Keratinocyte (primary cell): Measurements from ENCODE around the gene COL9A3. TPM values are rescaled to one million over a fixed set of nuclear protein-coding genes. Genes with fewer than 3 reads are reported as not detected.

Experiments used
- DNase-seq: peaks from one replicate; pipeline ENCODE4 v3.0.0-alpha.2; 2011; ENCODE audit warnings: low read depth, missing footprints, low spot score
- FAIRE-seq: peaks from 2 replicates; lab custom pipeline; 2011; peaks lifted over from hg19 to GRCh38; lab: Jason Lieb, UNC
- H2AFZ ChIP-seq: 2 replicates; pipeline ENCODE4 v1.6.0; 2012; ENCODE audit warnings: low read length, control low read depth, inconsistent platforms; ENCODE audit not compliant: control insufficient read depth
- H3K27ac ChIP-seq: 2 replicates; pipeline ENCODE4 v1.5.1; 2011; ENCODE audit warnings: low read length; ENCODE audit not compliant: control insufficient read depth, insufficient read depth
- H3K27me3 ChIP-seq: 3 replicates; pipeline ENCODE4 v1.6.0; 2011; ENCODE audit warnings: low read length; ENCODE audit not compliant: control insufficient read depth, insufficient read depth; ENCODE audit errors: extremely low read depth
- H3K36me3 ChIP-seq, 2 experiments: 2 replicates in 1 of 2; 3 replicates in 1 of 2; pipeline ENCODE4 v1.5.1; 2011; ENCODE audit warnings: low read length in 2 of 2, mild to moderate bottlenecking in 1 of 2; ENCODE audit not compliant: control insufficient read depth in 2 of 2, insufficient read depth in 2 of 2; ENCODE audit errors: extremely low read depth in 1 of 2
- H3K4me1 ChIP-seq: 3 replicates; pipeline ENCODE4 v1.5.1; 2011; ENCODE audit warnings: low read length; ENCODE audit not compliant: control insufficient read depth, insufficient read depth; ENCODE audit errors: extremely low read depth
- H3K4me2 ChIP-seq: 3 replicates; pipeline ENCODE4 v1.6.0; 2011; ENCODE audit warnings: low read depth, low read length; ENCODE audit not compliant: control insufficient read depth, insufficient read depth; ENCODE audit errors: extremely low read depth
- H3K4me3 ChIP-seq, 3 experiments: fragments of 200-600 bp in 1 of 3; sonication (generic) in 1 of 3; 2 replicates in 2 of 3; 3 replicates in 1 of 3; pipeline ENCODE4 v1.5.1; 2011 to 2016; ENCODE audit warnings: low read length in 3 of 3, mild to moderate bottlenecking in 3 of 3, control low read depth in 2 of 3, inconsistent platforms in 1 of 3, low read depth in 1 of 3, mixed read lengths in 1 of 3, mixed run types in 1 of 3, moderate library complexity in 1 of 3; ENCODE audit not compliant: control insufficient read depth in 2 of 3, insufficient read depth in 2 of 3; ENCODE audit errors: extremely low read depth in 1 of 3
- H3K79me2 ChIP-seq: 2 replicates; pipeline ENCODE4 v1.6.0; 2012; ENCODE audit warnings: low read length; ENCODE audit not compliant: control insufficient read depth, insufficient read depth
- H3K9ac ChIP-seq: 3 replicates; pipeline ENCODE4 v1.6.0; 2011; ENCODE audit warnings: low read length; ENCODE audit not compliant: control insufficient read depth, insufficient read depth; ENCODE audit errors: extremely low read depth
- H3K9me1 ChIP-seq: 3 replicates; pipeline ENCODE4 v1.6.0; 2011; ENCODE audit warnings: low read length; ENCODE audit not compliant: control insufficient read depth, insufficient read depth; ENCODE audit errors: extremely low read depth
- H3K9me3 ChIP-seq: 2 replicates; pipeline ENCODE4 v1.5.1; 2012; ENCODE audit warnings: low read depth, low read length; ENCODE audit not compliant: control insufficient read depth
- H4K20me1 ChIP-seq: 3 replicates; pipeline ENCODE4 v1.6.0; 2011; ENCODE audit warnings: low read length; ENCODE audit not compliant: control insufficient read depth, insufficient read depth; ENCODE audit errors: extremely low read depth
- CTCF ChIP-seq, 3 experiments: IDR thresholded peaks in 1 of 3; conservative IDR thresholded peaks in 1 of 3; optimal IDR thresholded peaks in 1 of 3; 2 replicates in 2 of 3; 3 replicates in 1 of 3; pipeline versions ENCODE3 to v1.5.1; 2011; ENCODE audit warnings: low read length in 3 of 3, mild to moderate bottlenecking in 3 of 3, moderate library complexity in 2 of 3, control low read depth in 1 of 3, inconsistent platforms in 1 of 3; ENCODE audit not compliant: insufficient read depth in 2 of 3; ENCODE audit errors: extremely low read depth in 1 of 3
- EZH2 ChIP-seq: IDR thresholded peaks from one replicate; pipeline ENCODE4 v1.6.1; 2012; ENCODE audit warnings: inconsistent platforms, mild to moderate bottlenecking, low read length, moderate library complexity
- dilution Hi-C: fragments of 300-500 bp; cut with MboI; formaldehyde crosslinking; loops from one replicate; pipeline ENCODE4 v1.7.0; 2020; ENCODE audit warnings: low sequenced_read_pairs; ENCODE audit not compliant: extremely low pct_ligation_motif_present
- polyA plus RNA-seq, 5 experiments: library from polyadenylated mRNA; depleted of rRNA in 3 of 5; stranded (reverse) in 3 of 5; stranded (forward) in 1 of 5; unstranded in 1 of 5; fragments of >200 nt; gene quantifications; 1 replicate in 1 of 5; 2 replicates in 3 of 5; 3 replicates in 1 of 5; pipeline versions ENCODE4 v1.2.1 to v1.2.3, GENCODE V29; 2011 to 2012; ENCODE audit warnings: missing spikeins in 2 of 5, low read depth in 1 of 5, low replicate concordance in 1 of 5

Gene COL9A3
- polyA plus RNA-seq, 1 donor (not counting 4 experiments of a cell fraction or from before 2014, with no cell fraction given) = 4.8 TPM

DNA sequence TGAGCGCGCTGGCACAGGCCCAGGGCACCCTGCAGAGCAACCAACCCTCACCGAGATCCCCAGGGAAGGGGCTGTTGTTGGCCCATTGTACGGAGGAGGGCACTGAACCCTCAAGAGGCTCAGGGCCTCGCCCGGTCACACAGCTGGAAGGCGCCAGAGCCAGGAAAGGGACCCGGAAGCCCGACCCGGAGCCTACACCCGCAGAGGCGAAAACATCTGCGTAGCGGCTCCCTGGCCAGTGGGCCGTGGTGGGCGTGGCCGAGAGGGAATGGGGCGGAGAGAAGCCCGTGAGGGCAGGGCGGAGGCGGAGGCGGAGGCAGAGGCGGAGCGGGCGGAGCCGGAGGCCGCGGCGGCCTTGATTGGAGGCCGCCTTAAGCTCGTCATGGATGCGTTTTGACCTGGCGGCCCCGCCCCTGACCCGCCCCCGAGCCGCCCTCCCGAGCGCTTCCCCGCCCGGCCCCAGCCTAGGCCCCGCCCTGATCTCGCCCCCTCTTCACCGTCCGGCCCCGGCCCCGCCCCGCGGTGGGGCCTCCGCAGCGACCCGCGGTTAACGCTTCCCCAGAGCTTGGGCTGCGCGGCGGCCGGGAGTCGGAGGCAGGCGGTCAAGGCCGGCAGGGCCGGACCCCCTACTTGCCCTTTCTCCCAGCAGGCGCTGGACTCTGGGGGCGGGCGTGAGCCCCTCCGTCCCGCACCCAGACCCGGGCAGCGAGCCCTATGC, 22.7 kb upstream of the COL9A3 start:
- TF ChIP-seq EZH2 (no peak), CTCF (optimal IDR thresholded peaks at IDR 0.05 in 1 of 3, IDR thresholded peaks at IDR 0.05 in 1 of 3, conservative IDR thresholded peaks at IDR 0.05 in 1 of 3; ENCODE audit: extremely low read depth in 1 of 3, insufficient read depth in 2 of 3, low read length in 3 of 3) (no peak)
- Histone ChIP-seq H3K4me3 (peak overlapping the region; percentile 28 to 56 (median 51)), H3K36me3 (peaks cover 11% of the 10 kb centered on the region in 2 experiments), H3K27me3 (no peaks in the 10 kb centered on the region), H3K9ac (peak overlapping the region; percentile 60), H2AFZ (peak overlapping the region; percentile 81), H3K9me1 (peaks cover 3% of the 10 kb centered on the region), H3K4me1 (peaks cover 34% of the 10 kb centered on the region), H4K20me1 (no peaks in the 10 kb centered on the region), H3K4me2 (peak overlapping the region; percentile 85), H3K9me3 (no peaks in the 10 kb centered on the region), H3K79me2 (peaks cover 13% of the 10 kb centered on the region), H3K27ac (peak overlapping the region; percentile 61)
- no peak for FAIRE-seq
- dilution Hi-C loops = no loop called here
- DNase-seq = no peak

GRCh38 chr20:62795023-62795761, 21.7 kb upstream of the COL9A3 start:
- DNase-seq (no peak), FAIRE-seq (no peak)
- dilution Hi-C loops = no loop called here
- H3K27ac ChIP-seq = peak overlapping the region; percentile 62
- peaks cover 3% of the 10 kb centered on the region for H3K9me1 ChIP-seq
- H2AFZ ChIP-seq = peak overlapping the region; percentile 90
- H3K9ac ChIP-seq = peak overlapping the region; percentile 72
- no peaks in the 10 kb centered on the region for H3K27me3 ChIP-seq
- H3K79me2 ChIP-seq = peaks cover 13% of the 10 kb centered on the region
- TF ChIP-seq EZH2 (no peak), CTCF (optimal IDR thresholded peaks at IDR 0.05 in 1 of 3, IDR thresholded peaks at IDR 0.05 in 1 of 3, conservative IDR thresholded peaks at IDR 0.05 in 1 of 3; ENCODE audit: extremely low read depth in 1 of 3, insufficient read depth in 2 of 3, low read length in 3 of 3) (no peak)
- peak overlapping the region; percentile 85 for H3K4me2 ChIP-seq
- peaks cover 34% of the 10 kb centered on the region for H3K4me1 ChIP-seq
- no peaks in the 10 kb centered on the region for H3K9me3 ChIP-seq
- peak overlapping the region; percentile 28 to 51 (median 34) for H3K4me3 ChIP-seq
- H4K20me1 ChIP-seq = no peaks in the 10 kb centered on the region
- H3K36me3 ChIP-seq = peaks cover 16 to 18% of the 10 kb centered on the region in 2 experiments
